Activated CD8-positive, alpha-beta T cell treated with anti-CD3 and anti-CD28 coated beads for 36 hours (primary cell): Measurements from ENCODE around the gene NPHP4. TPM values are rescaled to one million over a fixed set of nuclear protein-coding genes. Genes with fewer than 3 reads are reported as not detected.

ENCODE experiments used
- ATAC-seq: fragments of 200-7000 bp; cut with Tn5 transposase; one replicate; pipeline ENCODE4 v1.10.0; 2021; ENCODE audit warnings: mild to moderate bottlenecking, moderate library complexity
- CTCF ChIA-PET: fragments of 350-600 bp; sonication (Branson Sonifier 250); formaldehyde crosslinking; loops from one replicate; lab custom pipeline; 2021; ENCODE audit warnings: antibody characterized with exemption; lab: Charles Lee
- POLR2A ChIA-PET: fragments of 350-600 bp; sonication (Branson Sonifier 250); formaldehyde crosslinking; loops from one replicate; lab custom pipeline; 2021; ENCODE audit warnings: antibody characterized with exemption; lab: Charles Lee
- DNase-seq: peaks from one replicate; pipeline ENCODE4 v3.0.0-alpha.2; 2020
- H3K27ac Mint-ChIP-seq: one replicate; pipeline ENCODE4 v1.8.0; 2021; ENCODE audit warnings: mild to moderate bottlenecking, mixed read lengths
- H3K27me3 Mint-ChIP-seq: one replicate; pipeline ENCODE4 v1.8.0; 2021; ENCODE audit warnings: mixed read lengths
- H3K36me3 Mint-ChIP-seq: one replicate; pipeline ENCODE4 v1.8.0; 2021; ENCODE audit warnings: low read depth, mixed read lengths
- H3K4me1 Mint-ChIP-seq: one replicate; pipeline ENCODE4 v1.8.0; 2021; ENCODE audit warnings: low read depth, mixed read lengths
- H3K4me3 Mint-ChIP-seq: one replicate; pipeline ENCODE4 v1.8.0; 2021; ENCODE audit warnings: mild to moderate bottlenecking, moderate library complexity, mixed read lengths
- H3K9me3 Mint-ChIP-seq: one replicate; pipeline ENCODE4 v1.8.0; 2021; ENCODE audit warnings: mixed read lengths
- intact Hi-C: fragments of 100-400 bp; cut with micrococcal nuclease; formaldehyde crosslinking; loops from one replicate; pipeline ENCODE4 v1.10.0; 2022
- total RNA-seq, 2 experiments: library from RNA; stranded (reverse); gene quantifications; one replicate each; pipeline ENCODE4 v1.2.3, GENCODE V29; 2021
- TF ChIP-seq, protein P1 (sequence below): fragments of 200-600 bp; IDR thresholded peaks from one replicate; pipeline ENCODE4 v1.8.0; 2022; ENCODE audit warnings: antibody characterized with exemption, mild to moderate bottlenecking

The NPHP4 gene
- total RNA-seq, 2 experiments from 2014 or later = 16.5 to 16.8 TPM

DNA sequence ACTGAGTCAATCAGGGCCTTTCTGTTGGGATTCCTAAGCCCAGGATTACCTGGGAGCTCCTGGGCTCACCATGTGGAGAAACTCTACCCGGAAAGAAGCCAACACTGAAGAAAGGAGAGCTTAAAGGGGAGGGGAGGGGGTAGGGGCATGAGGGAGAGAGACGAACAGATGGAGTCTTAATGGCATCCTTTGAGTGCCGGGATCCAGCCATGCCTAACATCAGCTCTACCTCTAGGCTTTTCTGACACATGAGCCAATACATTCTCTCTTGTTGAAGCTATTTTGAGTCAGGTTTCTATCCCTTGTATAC lies 75.0 kb downstream of the NPHP4 start:
- CTCF ChIA-PET = interaction anchor here (0.8 kb wide), 3 partner anchors 13 to 73 kb away, joined by 3 read pairs; no protein-coding TSS in a partner anchor
- DNase-seq (no peak), ATAC-seq (no peak)
- Mint-ChIP-seq H3K4me3 (no peak overlapping the region), H3K4me1 (peaks cover 7% of the 10 kb centered on the region), H3K9me3 (no peaks in the 10 kb centered on the region), H3K36me3 (no peaks in the 10 kb centered on the region), H3K27ac (no peak overlapping the region), H3K27me3 (no peaks in the 10 kb centered on the region)
- TF ChIP-seq, protein P1, sequence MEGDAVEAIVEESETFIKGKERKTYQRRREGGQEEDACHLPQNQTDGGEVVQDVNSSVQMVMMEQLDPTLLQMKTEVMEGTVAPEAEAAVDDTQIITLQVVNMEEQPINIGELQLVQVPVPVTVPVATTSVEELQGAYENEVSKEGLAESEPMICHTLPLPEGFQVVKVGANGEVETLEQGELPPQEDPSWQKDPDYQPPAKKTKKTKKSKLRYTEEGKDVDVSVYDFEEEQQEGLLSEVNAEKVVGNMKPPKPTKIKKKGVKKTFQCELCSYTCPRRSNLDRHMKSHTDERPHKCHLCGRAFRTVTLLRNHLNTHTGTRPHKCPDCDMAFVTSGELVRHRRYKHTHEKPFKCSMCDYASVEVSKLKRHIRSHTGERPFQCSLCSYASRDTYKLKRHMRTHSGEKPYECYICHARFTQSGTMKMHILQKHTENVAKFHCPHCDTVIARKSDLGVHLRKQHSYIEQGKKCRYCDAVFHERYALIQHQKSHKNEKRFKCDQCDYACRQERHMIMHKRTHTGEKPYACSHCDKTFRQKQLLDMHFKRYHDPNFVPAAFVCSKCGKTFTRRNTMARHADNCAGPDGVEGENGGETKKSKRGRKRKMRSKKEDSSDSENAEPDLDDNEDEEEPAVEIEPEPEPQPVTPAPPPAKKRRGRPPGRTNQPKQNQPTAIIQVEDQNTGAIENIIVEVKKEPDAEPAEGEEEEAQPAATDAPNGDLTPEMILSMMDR = no peak
- intact Hi-C loops = no loop called here
- POLR2A ChIA-PET = no interaction called here

DNA sequence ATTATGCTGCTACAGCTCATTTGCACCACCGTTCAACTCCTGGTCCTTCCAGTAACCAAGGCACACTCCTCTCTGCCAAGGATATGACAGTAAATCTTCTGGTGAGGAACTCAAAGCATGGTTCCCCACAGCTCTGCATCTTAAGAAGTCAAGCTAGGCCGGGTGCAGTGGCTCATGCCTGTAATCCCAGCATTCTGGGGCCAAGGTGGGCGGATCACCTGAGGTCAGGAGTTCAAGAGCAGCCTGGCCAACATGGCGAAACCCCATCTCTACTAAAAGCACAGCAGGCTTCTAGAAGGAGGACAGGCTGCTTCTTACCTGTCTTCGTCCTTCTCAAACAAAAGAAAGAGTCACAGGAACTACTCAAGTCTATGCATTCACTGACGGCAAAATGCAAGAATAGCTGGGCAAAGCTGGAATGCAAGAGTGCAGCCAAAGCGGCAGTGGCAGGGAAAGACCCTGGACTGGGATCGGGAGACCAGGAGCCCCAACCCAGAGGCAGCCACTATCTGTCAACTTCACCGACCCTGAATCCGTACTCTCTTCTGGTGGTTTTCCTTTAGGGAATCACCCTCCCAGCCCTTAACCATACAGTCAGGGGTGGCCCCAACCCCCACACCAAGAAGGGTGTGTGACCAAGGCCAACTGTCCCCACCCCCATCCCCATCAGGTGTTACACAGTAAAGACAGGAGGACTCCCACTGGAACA lies 75.5 kb downstream of the NPHP4 start:
- no peaks in the 10 kb centered on the region for H3K36me3 Mint-ChIP-seq
- H3K4me3 Mint-ChIP-seq = no peak overlapping the region
- CTCF ChIA-PET = interaction anchor here (0.8 to 1.3 kb wide), 7 partner anchors 12 to 464 kb away, joined by 3 to 4 read pairs (median 3); no protein-coding TSS in a partner anchor
- no peak for DNase-seq
- intact Hi-C loops = no loop called here
- ATAC-seq = no peak
- no peaks in the 10 kb centered on the region for H3K27me3 Mint-ChIP-seq
- POLR2A ChIA-PET = no interaction called here
- no peak overlapping the region for H3K27ac Mint-ChIP-seq
- TF ChIP-seq, protein P1 = no peak
- no peaks in the 10 kb centered on the region for H3K9me3 Mint-ChIP-seq
- H3K4me1 Mint-ChIP-seq = peaks cover 7% of the 10 kb centered on the region

DNA sequence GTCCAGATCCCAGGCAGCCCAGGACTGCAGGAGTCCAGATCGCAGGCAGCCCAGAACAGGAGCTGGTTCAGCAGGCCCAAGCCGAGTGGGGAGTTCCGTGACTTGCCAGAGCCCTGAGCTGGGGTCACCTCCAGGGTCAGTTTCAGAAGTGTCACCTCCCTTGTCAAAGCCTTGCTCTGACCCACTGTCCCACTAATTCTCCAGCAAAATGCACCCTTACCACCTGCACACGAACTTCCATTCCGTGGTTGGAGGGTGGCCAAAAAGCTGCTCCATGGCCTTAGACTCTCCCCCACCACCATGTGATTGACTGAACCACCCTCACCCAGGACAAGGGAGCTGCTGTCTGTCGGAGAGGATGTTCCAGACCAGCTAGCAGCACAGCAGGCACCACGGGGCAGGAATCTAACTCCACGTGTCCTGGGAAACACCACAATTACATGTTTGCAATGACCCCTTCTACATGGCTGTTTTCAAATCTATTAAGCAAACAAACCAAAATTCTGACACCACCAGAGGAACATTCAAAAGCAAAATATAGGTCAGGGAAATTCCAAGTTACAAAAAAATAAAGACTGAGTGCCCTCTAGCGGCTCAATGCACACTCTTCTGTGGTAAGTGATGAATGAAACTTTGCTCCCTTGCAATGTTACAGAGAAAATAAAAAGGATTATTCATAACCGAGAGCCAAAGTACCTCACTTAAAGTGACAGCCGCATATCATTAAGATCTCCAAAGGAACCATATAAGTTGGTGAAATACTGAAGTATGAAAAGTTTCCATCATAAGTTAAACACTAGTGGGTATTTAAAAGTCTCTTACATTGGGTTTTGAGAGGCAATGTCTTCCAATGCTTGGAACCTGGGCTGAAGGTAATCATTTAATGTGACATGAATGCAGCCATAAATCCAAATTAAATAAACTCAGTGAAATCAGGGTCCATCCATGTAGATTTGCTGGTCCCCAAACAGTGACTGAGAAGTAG lies 76.3 kb downstream of the NPHP4 start:
- TF ChIP-seq, protein P1 = peak; percentile 71
- peak; percentile 56 for DNase-seq

DNA sequence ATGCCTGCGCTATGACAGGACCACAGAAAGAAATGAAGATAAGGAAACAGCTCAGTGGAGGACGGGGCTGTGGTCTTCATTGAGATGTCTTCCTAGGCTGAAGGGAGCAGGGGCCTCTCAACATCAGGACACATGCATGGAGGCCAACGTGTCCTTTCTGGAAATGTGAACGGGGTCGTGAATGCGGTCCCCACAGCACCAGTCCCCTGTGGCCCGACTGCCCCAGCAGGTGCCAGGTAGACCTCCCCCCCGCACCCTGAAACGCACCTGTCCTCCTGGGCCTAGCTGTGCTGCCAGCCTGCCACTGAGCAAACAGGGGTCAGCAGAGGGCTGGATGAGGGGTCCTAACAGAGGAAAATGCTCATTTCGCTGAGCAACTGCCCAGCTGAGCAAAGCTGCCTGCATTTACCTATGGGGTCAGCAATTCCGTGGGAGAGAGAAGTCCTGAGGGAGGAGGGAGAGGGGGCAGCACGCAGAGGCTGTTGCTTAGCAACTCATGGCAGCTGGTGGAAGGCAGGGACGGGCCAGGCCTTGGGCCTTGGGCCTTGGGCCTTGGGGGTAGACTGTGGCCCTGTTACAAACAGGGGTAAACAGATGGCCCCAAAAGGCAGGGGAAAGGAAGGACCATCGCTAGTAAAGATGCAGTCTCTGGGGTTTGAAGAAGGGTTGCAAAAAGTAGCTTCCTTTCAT lies 77.4 kb downstream of the NPHP4 start:
- CTCF ChIA-PET = interaction anchor here (1.4 to 1.6 kb wide), 2 partner anchors 402 to 405 kb away, joined by 3 to 4 read pairs; no protein-coding TSS in a partner anchor
- POLR2A ChIA-PET = no interaction called here
- H3K36me3 Mint-ChIP-seq = no peaks in the 10 kb centered on the region
- H3K27me3 Mint-ChIP-seq = no peaks in the 10 kb centered on the region
- no peak overlapping the region for H3K4me3 Mint-ChIP-seq
- intact Hi-C loops = no loop called here
- H3K27ac Mint-ChIP-seq = no peak overlapping the region
- H3K4me1 Mint-ChIP-seq = peaks cover 7% of the 10 kb centered on the region
- ATAC-seq (no peak), DNase-seq (no peak)
- TF ChIP-seq, protein P1 = no peak
- H3K9me3 Mint-ChIP-seq = no peaks in the 10 kb centered on the region

More for the DNA sequence above, 76.3 kb downstream of the NPHP4 start:
- peak; percentile 56 for ATAC-seq
- Mint-ChIP-seq H3K27me3 (no peaks in the 10 kb centered on the region), H3K36me3 (no peaks in the 10 kb centered on the region), H3K4me3 (no peak overlapping the region), H3K4me1 (peaks cover 7% of the 10 kb centered on the region), H3K27ac (no peak overlapping the region), H3K9me3 (no peaks in the 10 kb centered on the region)
- intact Hi-C loops = no loop called here
- CTCF ChIA-PET = interaction anchor here (0.8 to 1.6 kb wide), 7 partner anchors 13 to 463 kb away, joined by 3 to 4 read pairs (median 3); no protein-coding TSS in a partner anchor
- POLR2A ChIA-PET = no interaction called here
